ENCODE data around the gene TMEM108.

- no peak for TF ChIP-seq POLR2A (IDR thresholded peaks at IDR 0.05; ENCODE audit: low read depth, low read length)
- no peak for TF ChIP-seq POLR2AphosphoS5 (IDR thresholded peaks at IDR 0.05; ENCODE audit: low read depth, low read length)
- no peak for TF ChIP-seq TAF1 (IDR thresholded peaks at IDR 0.05; ENCODE audit: borderline replicate concordance, low read depth, low read length)
These were observed 346.3 kb downstream of the TMEM108 start for GRCh38 chr3:133384331-133385027.
